OCI-LY3 (cell line): Measurements from ENCODE around the gene FAM13C.

Experiments
- EZH2phosphoT487 ChIP-seq: fragments of 200-600 bp; shearing (Covaris generic); IDR thresholded peaks from 2 replicates; pipeline ENCODE4 v1.6.1; 2018; ENCODE audit warnings: antibody characterized with exemption, mixed run types, low read depth
- TF ChIP-seq, protein P1 (sequence below): fragments of 200-600, 300-600 bp; sonication (generic); IDR thresholded peaks from 2 replicates; pipeline ENCODE4 v1.5.1; 2014; ENCODE audit warnings: antibody characterized with exemption, low read length, low read depth

DNA sequence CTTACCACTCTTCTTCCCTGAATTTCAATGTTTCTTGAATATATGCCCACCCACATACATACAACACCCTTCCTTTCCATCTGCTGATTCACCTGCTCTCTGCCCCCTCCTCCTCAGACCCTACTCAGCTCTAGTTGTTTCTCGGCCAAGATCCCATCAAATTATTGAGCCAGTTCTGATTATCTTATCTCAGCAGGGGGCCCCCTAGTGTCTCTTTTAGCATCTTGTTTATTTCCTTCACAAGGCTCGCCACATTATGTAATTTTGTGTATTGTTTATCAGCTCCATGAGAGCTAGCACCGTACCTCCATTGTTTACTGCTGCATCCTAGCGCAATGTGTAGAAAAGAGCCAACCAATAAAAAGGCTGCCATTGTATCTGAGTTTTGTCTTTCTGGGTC lies 71.9 kb downstream of the FAM13C start:
- TF ChIP-seq, protein P1, sequence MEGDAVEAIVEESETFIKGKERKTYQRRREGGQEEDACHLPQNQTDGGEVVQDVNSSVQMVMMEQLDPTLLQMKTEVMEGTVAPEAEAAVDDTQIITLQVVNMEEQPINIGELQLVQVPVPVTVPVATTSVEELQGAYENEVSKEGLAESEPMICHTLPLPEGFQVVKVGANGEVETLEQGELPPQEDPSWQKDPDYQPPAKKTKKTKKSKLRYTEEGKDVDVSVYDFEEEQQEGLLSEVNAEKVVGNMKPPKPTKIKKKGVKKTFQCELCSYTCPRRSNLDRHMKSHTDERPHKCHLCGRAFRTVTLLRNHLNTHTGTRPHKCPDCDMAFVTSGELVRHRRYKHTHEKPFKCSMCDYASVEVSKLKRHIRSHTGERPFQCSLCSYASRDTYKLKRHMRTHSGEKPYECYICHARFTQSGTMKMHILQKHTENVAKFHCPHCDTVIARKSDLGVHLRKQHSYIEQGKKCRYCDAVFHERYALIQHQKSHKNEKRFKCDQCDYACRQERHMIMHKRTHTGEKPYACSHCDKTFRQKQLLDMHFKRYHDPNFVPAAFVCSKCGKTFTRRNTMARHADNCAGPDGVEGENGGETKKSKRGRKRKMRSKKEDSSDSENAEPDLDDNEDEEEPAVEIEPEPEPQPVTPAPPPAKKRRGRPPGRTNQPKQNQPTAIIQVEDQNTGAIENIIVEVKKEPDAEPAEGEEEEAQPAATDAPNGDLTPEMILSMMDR, result peak; percentile 24; the same call in 1 of the 2 replicates
- no peak for TF ChIP-seq EZH2phosphoT487
